T-helper 17 cell (primary cell): ENCODE measurements around the gene TERT. TPM values are rescaled to one million over a fixed set of nuclear protein-coding genes. Genes with fewer than 3 reads are reported as not detected.

Experiments used
- ATAC-seq: fragments of 150-1000 bp; cut with Tn5 transposase; 2 replicates; pipeline ENCODE4 v1.10.0; 2021; ENCODE audit warnings: mild to moderate bottlenecking, moderate library complexity
- DNase-seq, 3 donors: peaks; one replicate each; pipeline versions ENCODE4 v3.0.0 to v3.0.0-alpha.2; 2020 to 2021
- H3K9me3 ChIP-seq: one replicate; pipeline ENCODE4 v1.7.0; 2013; ENCODE audit warnings: low read length, mild to moderate bottlenecking; ENCODE audit not compliant: control insufficient read depth, poor library complexity, severe bottlenecking
- H3K27ac Mint-ChIP-seq: one replicate; pipeline ENCODE4 v1.8.0; 2022; ENCODE audit warnings: mild to moderate bottlenecking, moderate library complexity, mixed read lengths
- H3K27me3 Mint-ChIP-seq: one replicate; pipeline ENCODE4 v1.8.0; 2022; ENCODE audit warnings: mixed read lengths
- H3K36me3 Mint-ChIP-seq: one replicate; pipeline ENCODE4 v1.8.0; 2022; ENCODE audit warnings: low read depth, mixed read lengths
- H3K4me1 Mint-ChIP-seq: one replicate; pipeline ENCODE4 v1.8.0; 2022; ENCODE audit warnings: mild to moderate bottlenecking, mixed read lengths
- H3K4me3 Mint-ChIP-seq: one replicate; pipeline ENCODE4 v1.8.0; 2022; ENCODE audit warnings: mild to moderate bottlenecking, moderate library complexity, mixed read lengths
- total RNA-seq, 4 donors: library from RNA in 2 of 4; stranded (reverse) in 2 of 4; gene quantifications; one replicate each; pipeline ENCODE4 v1.2.3 and lab custom pipeline; 2022 to 2026

The TERT gene
- total RNA-seq, 2 donors from 2014 or later, result 0.10 to 0.80 TPM

DNA sequence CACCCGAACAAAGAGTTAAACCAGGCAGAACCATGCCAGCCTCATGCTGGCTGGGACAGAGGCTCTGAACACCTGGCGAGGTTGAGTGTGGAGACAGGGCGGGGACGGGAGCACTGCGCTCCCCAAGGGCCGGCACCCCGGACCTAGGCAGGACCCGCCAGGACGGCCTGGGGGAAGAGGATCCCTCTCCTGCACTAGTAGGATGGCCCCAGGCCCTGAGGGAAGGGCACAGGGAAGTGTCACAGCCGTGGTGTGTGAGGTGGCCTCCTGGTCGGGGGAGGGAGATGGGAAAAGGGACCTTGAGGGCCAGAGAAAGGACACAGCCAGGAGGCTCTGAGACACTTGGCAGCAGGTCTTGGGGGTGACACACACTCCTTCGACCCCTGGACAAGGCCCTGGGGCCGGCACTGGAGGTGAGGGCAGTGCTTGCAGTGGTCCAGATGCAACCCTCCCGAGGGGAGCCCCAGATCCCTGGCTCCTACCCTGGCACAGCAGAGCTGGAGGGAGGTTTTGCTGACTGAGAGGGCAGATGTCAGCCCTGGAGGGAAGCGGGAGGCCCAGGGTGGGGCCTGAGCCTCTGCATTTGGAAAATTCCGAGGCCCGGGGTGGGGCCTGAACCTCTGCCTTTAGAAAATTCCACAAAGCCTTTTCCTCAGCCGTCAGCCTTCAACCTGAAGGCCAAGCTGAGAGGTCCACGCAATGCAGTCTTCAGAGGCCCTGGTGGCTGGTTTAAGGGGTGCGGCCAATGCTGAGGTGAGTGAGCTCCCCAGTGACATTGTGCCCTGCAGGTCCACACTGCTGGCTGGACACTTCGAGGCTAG, 24.8 kb upstream of the TERT start:
- Mint-ChIP-seq H3K4me3 (no peak overlapping the region), H3K36me3 (peaks cover 4% of the 10 kb centered on the region), H3K27me3 (no peaks in the 10 kb centered on the region), H3K4me1 (peaks cover 23% of the 10 kb centered on the region), H3K27ac (no peak overlapping the region)
- no peaks in the 10 kb centered on the region for H3K9me3 ChIP-seq
- DNase-seq, result no peak
- no peak for ATAC-seq

DNA sequence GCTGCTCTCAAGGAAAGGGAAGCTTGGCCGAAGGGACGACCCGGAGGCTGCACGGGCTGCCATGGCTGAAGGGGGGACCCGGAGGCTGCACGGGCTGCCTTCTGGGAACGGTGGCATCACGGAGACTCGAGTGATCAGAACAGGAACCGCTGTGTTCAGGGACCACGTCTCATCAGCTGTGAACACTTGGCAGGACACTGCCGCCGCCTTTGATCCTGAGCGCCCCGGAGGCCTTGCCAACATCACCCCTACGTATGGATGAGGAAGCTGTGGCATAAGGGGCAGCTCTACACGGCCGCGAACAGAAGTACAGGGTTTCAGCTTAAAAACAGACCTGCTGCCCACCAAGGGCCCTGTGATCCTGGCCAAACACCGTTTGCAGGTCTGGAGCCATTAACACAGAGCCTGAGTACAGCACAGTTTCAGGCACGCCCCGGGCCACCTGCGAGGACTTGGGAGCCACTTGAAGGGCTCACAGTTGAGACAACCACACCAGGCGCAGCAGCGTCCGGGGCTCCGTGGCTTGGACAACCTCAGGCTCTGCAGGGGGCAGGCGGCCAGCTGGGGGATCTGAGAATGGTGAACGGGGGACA, 23.9 kb upstream of the TERT start:
- no peaks in the 10 kb centered on the region for H3K27me3 Mint-ChIP-seq
- ATAC-seq (no peak), DNase-seq (no peak)
- H3K36me3 Mint-ChIP-seq, result peaks cover 4% of the 10 kb centered on the region
- H3K4me3 Mint-ChIP-seq, result no peak overlapping the region
- H3K27ac Mint-ChIP-seq, result no peak overlapping the region
- H3K4me1 Mint-ChIP-seq, result peaks cover 28% of the 10 kb centered on the region
- H3K9me3 ChIP-seq, result no peaks in the 10 kb centered on the region

DNA sequence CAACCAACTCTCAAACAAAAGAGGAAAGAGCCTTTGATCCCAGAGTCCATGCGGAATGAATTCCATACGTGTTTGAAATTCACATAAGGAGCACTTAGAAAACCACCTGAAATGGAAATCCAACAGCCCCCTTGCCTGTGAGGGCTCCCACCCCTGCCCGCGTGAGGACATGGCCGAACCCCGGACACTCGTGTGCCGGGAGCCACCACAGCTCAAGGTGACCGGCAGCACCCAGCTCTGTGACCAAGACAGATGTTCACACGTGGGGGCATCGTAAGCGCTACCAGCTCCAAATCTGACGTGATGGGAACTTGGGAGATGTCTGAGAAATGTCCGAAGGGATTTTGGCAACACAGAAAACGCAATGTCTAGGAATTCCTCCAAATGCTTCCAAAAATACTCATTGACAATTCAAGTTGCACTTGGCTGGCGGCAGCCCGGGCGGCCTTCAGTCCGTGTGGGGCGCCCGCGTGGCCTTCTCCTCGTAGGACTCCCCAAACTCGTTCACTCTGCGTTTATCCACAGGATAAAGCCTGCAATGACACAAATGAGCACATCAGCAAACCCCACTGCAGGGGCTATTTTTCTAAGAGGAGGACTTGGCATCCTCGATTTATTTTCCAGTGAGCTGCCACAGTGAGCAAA, 23.2 kb upstream of the TERT start:
- no peaks in the 10 kb centered on the region for H3K9me3 ChIP-seq
- Mint-ChIP-seq H3K36me3 (peaks cover 4% of the 10 kb centered on the region), H3K27me3 (no peaks in the 10 kb centered on the region), H3K4me1 (peaks cover 33% of the 10 kb centered on the region), H3K4me3 (no peak overlapping the region), H3K27ac (peak overlapping the region; percentile 97)
- ATAC-seq (no peak), DNase-seq (no peak)

DNA sequence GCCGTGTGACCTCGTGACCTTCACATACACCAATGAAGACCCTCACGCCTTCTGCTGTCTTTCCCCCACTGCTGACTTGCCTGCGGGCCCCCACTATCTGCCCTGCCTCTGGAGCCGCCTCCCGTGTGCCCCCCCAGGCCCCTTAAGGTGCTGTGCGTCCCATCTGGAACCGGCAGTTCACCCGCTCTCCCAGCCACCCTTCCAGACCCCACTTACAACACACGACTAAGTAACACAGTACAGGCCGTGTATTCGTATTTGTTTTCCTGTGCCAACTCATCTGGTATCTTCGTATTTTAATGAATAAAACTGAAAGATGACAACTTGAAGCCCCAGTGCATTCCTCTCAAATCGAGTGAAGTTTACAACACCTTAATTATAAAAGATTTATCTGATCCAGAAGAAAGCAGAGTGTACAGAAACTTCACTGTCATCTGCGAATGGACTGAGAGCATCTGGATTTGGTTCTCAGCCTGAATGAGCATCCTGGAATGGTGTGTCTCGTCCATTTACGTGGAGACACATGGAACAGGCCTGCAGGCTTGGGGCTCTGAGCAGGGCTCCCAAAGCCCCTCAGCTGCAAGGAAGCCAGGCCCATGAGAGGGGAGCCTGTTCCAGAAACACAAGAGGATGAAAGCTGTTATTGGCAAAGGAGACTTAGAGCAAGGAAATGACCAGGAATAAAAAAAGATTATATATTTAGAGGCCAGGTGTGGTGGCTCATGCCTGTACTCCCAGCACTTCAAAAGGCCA, 21.9 kb upstream of the TERT start:
- Mint-ChIP-seq H3K27me3 (no peaks in the 10 kb centered on the region), H3K36me3 (peaks cover 4% of the 10 kb centered on the region), H3K4me1 (peaks cover 43% of the 10 kb centered on the region), H3K27ac (peak overlapping the region; percentile 97), H3K4me3 (peak overlapping the region; percentile 87)
- ATAC-seq (no peak), DNase-seq (peak in 1 of 3 donors; percentile 4)
- no peaks in the 10 kb centered on the region for H3K9me3 ChIP-seq

DNA sequence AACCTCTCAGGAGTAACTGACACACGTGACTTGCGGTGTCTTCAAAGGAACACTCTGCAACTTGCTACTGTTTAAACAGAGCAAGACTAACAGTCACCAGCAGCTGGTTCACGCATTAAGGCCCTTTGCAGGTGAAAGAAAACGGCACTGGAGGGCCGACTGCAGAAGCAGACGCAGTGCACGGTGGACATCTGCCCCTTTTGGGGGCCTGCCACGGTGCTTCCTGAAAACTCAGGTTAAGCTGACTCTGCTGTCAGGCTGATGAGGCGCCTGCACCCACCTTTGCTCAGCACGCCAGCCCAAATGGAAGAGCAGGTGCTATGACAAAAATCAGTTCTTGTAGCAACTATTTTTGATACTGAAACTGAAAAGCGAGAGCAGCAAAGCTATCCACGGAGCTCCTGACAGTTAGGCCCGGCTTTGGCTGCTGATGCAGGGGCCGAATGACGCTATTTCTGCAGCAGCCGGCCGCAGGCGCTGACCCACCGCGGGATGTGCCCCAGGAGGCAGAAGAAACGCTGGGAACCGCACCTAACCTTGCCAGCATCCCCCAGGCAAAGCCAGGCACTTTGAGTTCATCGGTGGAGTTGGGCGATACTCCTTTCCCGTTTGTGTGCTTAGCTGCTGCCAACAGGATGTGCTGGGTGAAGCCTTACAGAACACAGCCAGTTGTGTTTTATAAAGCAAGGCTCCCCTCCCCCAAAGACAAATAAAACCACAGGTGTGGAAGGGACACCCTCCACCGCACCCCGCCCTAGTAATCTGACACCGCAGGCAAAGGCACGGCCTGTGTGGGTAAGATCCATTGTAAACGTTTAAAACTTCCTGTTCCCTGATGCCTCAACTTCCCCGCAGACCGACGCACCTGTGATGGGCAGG, 21.1 kb upstream of the TERT start:
- H3K4me3 Mint-ChIP-seq, result peak overlapping the region; percentile 87

DNA sequence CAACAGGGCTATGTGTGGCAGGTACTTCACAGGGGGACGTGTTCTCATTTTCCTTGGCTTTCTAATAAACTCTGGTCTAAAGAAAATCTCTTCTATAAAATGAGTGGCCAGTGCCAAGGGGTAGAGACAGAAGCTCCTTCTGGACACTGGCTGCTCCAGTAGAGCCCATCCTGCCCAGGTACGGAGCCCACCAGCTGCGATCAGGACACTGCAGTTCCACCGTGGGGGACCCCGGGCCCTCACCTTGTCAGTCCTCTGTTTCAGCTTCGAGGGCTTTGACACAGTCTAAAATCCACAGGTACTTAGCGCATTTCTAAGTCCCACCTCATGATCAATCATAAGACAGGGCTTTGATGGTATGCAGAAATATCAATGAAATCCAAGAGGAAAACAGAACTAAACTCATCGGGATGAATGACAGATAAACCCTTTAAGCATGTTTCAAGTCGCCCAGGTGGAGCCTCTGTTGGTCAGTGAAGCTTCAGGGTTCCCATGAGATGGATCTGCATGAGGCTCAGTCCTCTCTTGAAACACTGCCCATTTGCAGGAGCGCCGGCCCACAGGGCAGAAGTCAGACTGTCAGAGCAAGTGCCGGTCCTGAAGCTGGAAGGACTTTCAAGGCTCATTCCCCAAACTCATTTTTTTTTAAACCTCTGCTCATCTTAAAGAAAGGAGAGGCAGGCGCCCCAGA, 20.3 kb upstream of the TERT start:
- DNase-seq (no peak), ATAC-seq (no peak)
- Mint-ChIP-seq H3K27me3 (no peaks in the 10 kb centered on the region), H3K36me3 (peaks cover 2% of the 10 kb centered on the region), H3K27ac (peak overlapping the region; percentile 97), H3K4me3 (peak overlapping the region; percentile 87), H3K4me1 (peaks cover 40% of the 10 kb centered on the region)
- no peaks in the 10 kb centered on the region for H3K9me3 ChIP-seq

More for the DNA sequence above, 21.1 kb upstream of the TERT start:
- no peaks in the 10 kb centered on the region for H3K9me3 ChIP-seq
- H3K27me3 Mint-ChIP-seq, result no peaks in the 10 kb centered on the region
- ATAC-seq (peak; percentile 75), DNase-seq (peak in 2 of 3 donors; percentile 29 to 40)
- peaks cover 40% of the 10 kb centered on the region for H3K4me1 Mint-ChIP-seq
- peak overlapping the region; percentile 97 for H3K27ac Mint-ChIP-seq
- H3K36me3 Mint-ChIP-seq, result peaks cover 2% of the 10 kb centered on the region

DNA sequence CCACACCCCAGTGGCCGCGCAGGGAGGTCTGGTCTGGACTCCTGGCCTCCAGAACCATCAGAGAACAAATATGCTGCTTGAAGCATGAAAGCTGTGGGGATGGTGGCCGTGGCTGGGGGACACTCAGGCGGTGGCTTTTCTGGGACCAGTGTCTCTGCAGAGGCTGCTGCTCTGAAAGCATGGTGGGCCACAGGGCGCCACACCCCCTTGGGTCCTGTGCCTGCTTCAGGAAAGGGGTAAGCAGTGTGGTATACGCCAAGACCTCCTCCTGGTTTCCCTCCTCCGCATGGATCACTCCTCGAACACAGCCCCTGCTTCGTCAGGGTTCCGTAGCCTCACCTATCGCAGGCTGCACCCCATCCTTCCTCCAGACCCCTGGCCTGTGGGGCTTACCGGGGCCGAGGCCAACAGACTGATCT, 19.7 kb upstream of the TERT start:
- no peaks in the 10 kb centered on the region for H3K9me3 ChIP-seq
- H3K27ac Mint-ChIP-seq, result no peak overlapping the region
- peak in 1 of 3 donors; percentile 6 for DNase-seq
- H3K4me1 Mint-ChIP-seq, result peaks cover 40% of the 10 kb centered on the region
- peaks cover 2% of the 10 kb centered on the region for H3K36me3 Mint-ChIP-seq
- peak overlapping the region; percentile 87 for H3K4me3 Mint-ChIP-seq
- ATAC-seq, result no peak
- no peaks in the 10 kb centered on the region for H3K27me3 Mint-ChIP-seq

DNA sequence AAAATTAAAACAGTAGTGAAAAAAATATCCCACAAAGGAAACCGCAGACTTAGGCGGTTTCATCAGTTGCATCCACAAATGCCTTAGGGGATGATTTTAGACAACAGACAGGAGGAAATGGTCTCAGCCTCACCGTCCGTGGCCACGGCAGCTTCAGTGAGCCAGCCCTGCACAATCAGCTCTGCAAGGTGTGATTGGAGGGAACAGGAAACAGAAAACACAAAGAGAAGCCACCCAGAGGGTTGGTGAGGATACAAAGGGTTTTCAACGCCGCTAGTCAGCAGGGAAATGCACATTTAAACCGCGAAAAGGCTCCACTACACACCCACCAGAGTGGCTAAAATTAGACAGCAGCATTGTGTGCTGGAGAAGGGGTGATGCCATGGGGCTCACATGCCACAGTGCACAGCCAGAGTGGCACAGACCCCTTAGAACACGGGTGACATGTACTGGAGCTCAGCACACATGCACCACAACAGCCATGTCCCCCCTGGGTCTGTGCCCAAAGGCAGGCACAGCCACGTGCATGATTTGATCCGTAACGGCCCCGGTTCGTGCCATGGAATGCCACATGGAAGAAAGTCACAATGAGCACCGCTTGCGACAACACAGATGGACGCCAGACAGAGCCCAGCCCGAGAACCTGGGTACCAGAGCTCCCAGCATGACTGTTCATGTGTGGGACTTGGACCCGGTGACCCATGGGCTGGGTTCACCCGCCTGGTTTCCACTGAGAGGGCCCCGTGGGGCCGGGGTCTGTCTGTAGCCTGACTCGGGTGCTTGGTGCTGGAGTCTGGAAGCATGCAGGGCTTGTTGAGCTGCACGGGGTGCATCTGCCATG, 18.3 kb upstream of the TERT start:
- no peaks in the 10 kb centered on the region for H3K27me3 Mint-ChIP-seq
- ATAC-seq (peak; percentile 51), DNase-seq (peak in 1 of 3 donors; percentile 10)
- no peaks in the 10 kb centered on the region for H3K9me3 ChIP-seq
- peaks cover 2% of the 10 kb centered on the region for H3K36me3 Mint-ChIP-seq
- H3K27ac Mint-ChIP-seq, result peak overlapping the region; percentile 82
- H3K4me1 Mint-ChIP-seq, result peaks cover 45% of the 10 kb centered on the region
- peak overlapping the region; percentile 81 for H3K4me3 Mint-ChIP-seq

DNA sequence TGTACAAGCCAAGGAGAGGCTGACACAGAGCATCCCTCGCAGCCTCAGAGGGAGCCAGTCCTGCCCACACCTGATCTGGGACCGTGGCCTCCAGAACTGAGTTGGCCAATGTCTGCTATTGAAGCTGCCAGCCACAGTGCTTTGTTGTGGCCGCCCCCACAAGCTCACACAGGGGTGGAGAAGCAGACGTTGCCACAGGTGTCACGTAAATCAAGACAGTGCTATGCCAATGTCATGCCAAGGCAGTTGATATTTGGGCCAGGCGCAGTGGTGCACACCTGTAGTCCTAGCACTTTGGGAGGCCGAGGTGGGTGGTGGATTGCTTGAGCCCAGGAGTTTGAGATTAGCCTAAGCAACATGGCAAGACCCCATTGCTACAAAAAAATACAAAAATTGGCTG, 17.3 kb upstream of the TERT start:
- peaks cover 43% of the 10 kb centered on the region for H3K4me1 Mint-ChIP-seq
- H3K9me3 ChIP-seq, result no peaks in the 10 kb centered on the region
- DNase-seq (peak in 2 of 3 donors; percentile 26 to 35), ATAC-seq (peak; percentile 53)
- H3K36me3 Mint-ChIP-seq, result peaks cover 2% of the 10 kb centered on the region
- H3K27ac Mint-ChIP-seq, result peak overlapping the region; percentile 82
- no peak overlapping the region for H3K4me3 Mint-ChIP-seq
- H3K27me3 Mint-ChIP-seq, result no peaks in the 10 kb centered on the region

DNA sequence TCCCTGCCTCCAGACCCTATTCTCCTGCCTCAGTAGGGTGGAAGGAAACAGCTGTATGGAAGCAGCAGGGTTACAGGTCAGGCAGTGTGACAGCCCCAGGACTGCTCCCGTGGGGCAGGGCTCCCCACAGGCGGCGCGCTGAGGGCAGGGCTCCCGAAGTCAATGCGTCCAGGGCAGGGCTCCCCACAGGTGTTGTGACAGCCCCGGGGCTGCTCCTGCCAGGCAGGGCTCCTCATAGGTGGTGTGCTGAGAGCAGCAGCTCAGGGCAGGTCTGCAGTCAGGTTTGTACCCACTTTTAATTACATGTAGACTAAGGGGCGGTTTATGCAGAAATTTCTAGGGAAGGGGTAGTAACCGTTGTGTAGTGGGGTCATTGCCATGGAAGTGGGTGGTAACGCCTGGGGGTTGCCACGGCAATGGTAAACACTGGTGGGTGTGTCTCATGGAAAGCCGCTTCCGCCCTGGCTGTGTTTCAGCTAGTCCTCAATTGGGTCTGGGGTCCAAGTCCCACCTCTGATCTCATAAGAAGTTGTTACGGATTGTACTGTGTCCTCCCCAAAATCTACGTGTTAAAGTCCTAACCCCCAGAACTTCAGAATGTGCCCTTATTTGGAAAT, 16.7 kb upstream of the TERT start:
- no peaks in the 10 kb centered on the region for H3K27me3 Mint-ChIP-seq
- H3K9me3 ChIP-seq, result no peaks in the 10 kb centered on the region
- no peaks in the 10 kb centered on the region for H3K36me3 Mint-ChIP-seq
- H3K27ac Mint-ChIP-seq, result no peak overlapping the region
- ATAC-seq (no peak), DNase-seq (peak in 1 of 3 donors; percentile 5)
- H3K4me3 Mint-ChIP-seq, result peak overlapping the region; percentile 2
- peaks cover 37% of the 10 kb centered on the region for H3K4me1 Mint-ChIP-seq

DNA sequence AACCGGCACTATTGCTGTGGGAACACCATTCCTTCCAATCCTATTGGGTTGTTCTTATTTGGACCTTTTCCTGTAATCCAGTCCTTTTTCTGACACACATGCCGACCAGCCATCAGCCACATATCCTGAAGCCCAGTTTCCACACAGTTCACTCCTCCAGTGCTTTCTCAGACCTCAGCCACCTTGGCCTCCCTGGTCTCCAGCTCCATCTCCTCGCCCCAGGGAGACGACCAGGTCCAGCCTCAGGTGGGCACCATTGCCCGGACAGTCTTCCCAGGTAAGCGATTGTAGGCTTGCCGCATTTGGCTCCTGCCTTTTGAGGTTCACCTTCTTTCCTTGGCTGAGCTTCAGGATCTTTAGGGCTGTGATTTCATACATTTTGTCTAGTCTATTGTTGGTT, 15.2 kb upstream of the TERT start:
- Mint-ChIP-seq H3K4me3 (no peak overlapping the region), H3K36me3 (no peaks in the 10 kb centered on the region), H3K4me1 (peaks cover 28% of the 10 kb centered on the region), H3K27ac (no peak overlapping the region), H3K27me3 (no peaks in the 10 kb centered on the region)
- DNase-seq, result peak in 1 of 3 donors; percentile 4
- ATAC-seq, result no peak
- H3K9me3 ChIP-seq, result no peaks in the 10 kb centered on the region
